Mucosa of descending colon (tissue), 3 donors: Measurements from ENCODE around the gene PAX7. TPM values are rescaled to one million over a fixed set of nuclear protein-coding genes. Genes with fewer than 3 reads are reported as not detected.

ENCODE experiments used
- ATAC-seq: fragments of 200-7000 bp; cut with Tn5 transposase; one replicate; pipeline ENCODE4 v1.9.1; 2020; ENCODE audit warnings: mild to moderate bottlenecking, moderate library complexity
- DNase-seq, 3 donors: peaks; one replicate each; pipeline ENCODE4 v3.0.0-alpha.2; 2020
- H3K36me3 ChIP-seq: fragments of 200-600 bp; one replicate; pipeline ENCODE4 v1.8.0; 2021; ENCODE audit warnings: low read depth, mild to moderate bottlenecking
- H3K4me1 ChIP-seq: fragments of 200-600 bp; one replicate; pipeline ENCODE4 v1.8.0; 2021; ENCODE audit warnings: low read depth, mild to moderate bottlenecking
- H3K4me3 ChIP-seq: fragments of 200-600 bp; one replicate; pipeline ENCODE4 v1.8.0; 2021; ENCODE audit warnings: mild to moderate bottlenecking
- H3K9me3 ChIP-seq: fragments of 200-600 bp; one replicate; pipeline ENCODE4 v1.8.0; 2021; ENCODE audit warnings: mild to moderate bottlenecking
- intact Hi-C, 2 donors: fragments of 100-400 bp; cut with DNase I in 1 of 2; cut with micrococcal nuclease in 1 of 2; formaldehyde crosslinking; loops; one replicate each; pipeline versions ENCODE4 v1.11.0 to v1.11.1; 2022; cut with DNase I, micrococcal nuclease
- total RNA-seq, 3 donors: library from RNA; stranded (reverse); fragmentation: NEBNext Ultra II Directional in 2 of 3; extraction: Animal tissue kit (Norgen Biotek cat#: 25700) in 2 of 3; gene quantifications; one replicate each; pipeline versions ENCODE4 v1.2.1 to v1.2.4, GENCODE V29; 2021 to 2023
- TF ChIP-seq, protein P1 (sequence below): fragments of 200-600 bp; IDR thresholded peaks from one replicate; pipeline ENCODE4 v1.8.0; 2022; ENCODE audit warnings: antibody characterized with exemption, mild to moderate bottlenecking
- donor health status: DM: no; HTN: no; CAD: no; lungs with moderate emphysema.
- donor health status: DM: no; HTN: no; CAD: no.
- donor health status: DM: no; HTN: yes; CAD: no.

Gene PAX7
- total RNA-seq, 3 donors from 2014 or later = not detected

GRCh38 chr1:18795002-18795689, 164.5 kb downstream of the PAX7 start:
- TF ChIP-seq, protein P1, sequence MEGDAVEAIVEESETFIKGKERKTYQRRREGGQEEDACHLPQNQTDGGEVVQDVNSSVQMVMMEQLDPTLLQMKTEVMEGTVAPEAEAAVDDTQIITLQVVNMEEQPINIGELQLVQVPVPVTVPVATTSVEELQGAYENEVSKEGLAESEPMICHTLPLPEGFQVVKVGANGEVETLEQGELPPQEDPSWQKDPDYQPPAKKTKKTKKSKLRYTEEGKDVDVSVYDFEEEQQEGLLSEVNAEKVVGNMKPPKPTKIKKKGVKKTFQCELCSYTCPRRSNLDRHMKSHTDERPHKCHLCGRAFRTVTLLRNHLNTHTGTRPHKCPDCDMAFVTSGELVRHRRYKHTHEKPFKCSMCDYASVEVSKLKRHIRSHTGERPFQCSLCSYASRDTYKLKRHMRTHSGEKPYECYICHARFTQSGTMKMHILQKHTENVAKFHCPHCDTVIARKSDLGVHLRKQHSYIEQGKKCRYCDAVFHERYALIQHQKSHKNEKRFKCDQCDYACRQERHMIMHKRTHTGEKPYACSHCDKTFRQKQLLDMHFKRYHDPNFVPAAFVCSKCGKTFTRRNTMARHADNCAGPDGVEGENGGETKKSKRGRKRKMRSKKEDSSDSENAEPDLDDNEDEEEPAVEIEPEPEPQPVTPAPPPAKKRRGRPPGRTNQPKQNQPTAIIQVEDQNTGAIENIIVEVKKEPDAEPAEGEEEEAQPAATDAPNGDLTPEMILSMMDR = no peak
- ATAC-seq (no peak), DNase-seq (no peak)
- intact Hi-C loops = no loop called here
- Histone ChIP-seq H3K36me3 (no peaks in the 10 kb centered on the region), H3K9me3 (no peaks in the 10 kb centered on the region), H3K4me1 (no peaks in the 10 kb centered on the region), H3K4me3 (no peak overlapping the region)

GRCh38 chr1:18796950-18797349, 166.3 kb downstream of the PAX7 start:
- no peak overlapping the region for H3K4me3 ChIP-seq
- H3K4me1 ChIP-seq = no peaks in the 10 kb centered on the region
- no peaks in the 10 kb centered on the region for H3K36me3 ChIP-seq
- DNase-seq = no peak
- H3K9me3 ChIP-seq = no peaks in the 10 kb centered on the region
- intact Hi-C loops = no loop called here
- ATAC-seq = no peak
- TF ChIP-seq, protein P1 = no peak

Other genes with a start within 250 kb of the PAX7 start
- 1 to 10 TPM in 2 of 3 donors, under 1 TPM in 1; 0.13 to 3.5 (median 2.3) TPM for gene KLHDC7A, start 149.9 kb upstream of the PAX7 start, total RNA-seq
- not detected for gene TAS1R2, start 228.8 kb downstream of the PAX7 start, total RNA-seq